ENCODE measurements around the gene SLC35F3. TPM values are rescaled to one million over a fixed set of nuclear protein-coding genes. Genes with fewer than 3 reads are reported as not detected.

The SLC35F3 gene
- polyA plus RNA-seq, 1 of the 3 experiments (the other 2 are of a cell fraction), result 0.87 TPM

DNA sequence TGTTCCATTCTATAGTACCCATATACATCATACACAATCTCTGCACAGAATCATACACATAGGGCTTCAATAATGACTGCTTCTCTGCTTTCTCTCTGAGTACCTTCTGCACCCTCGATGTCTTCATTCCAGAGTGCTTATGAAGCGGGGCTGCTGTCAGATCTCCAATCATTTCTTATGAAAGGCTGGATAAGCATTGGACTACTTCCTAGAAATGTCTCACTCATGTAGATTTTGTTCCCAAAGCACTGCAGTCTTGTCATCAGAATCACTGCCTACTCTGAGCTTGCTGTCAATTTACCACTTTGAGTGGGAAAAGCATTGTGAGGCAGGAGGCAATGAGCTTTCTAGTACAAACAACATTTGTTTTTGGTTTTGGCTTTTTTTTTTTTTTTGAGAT, 179.0 kb downstream of the SLC35F3 start:
- Histone ChIP-seq H3K79me2 (ENCODE audit: insufficient read depth) (no peaks in the 10 kb centered on the region), H2AFZ (ENCODE audit: low read depth) (no peak overlapping the region), H3K9ac (no peak overlapping the region), H3K9me2 (no peaks in the 10 kb centered on the region), H3F3A (replicated peaks; ENCODE audit: insufficient read depth) (no peaks in the 10 kb centered on the region), H3K4me1 (ENCODE audit: control insufficient read depth in 1 of 2, insufficient read depth in 2 of 2, low read depth in 1 of 2, low read length in 1 of 2) (no peaks in the 10 kb centered on the region), H3K27ac (ENCODE audit: low read depth in 2 of 2, low read length in 1 of 2) (no peak overlapping the region), H3K4me2 (no peak overlapping the region), H3K27me3 (ENCODE audit: insufficient read depth) (no peaks in the 10 kb centered on the region; the same call in 1 of the 2 replicates), H3K4me3 (ENCODE audit: low read depth in 2 of 2, low read length in 1 of 2) (no peak overlapping the region), H4K20me1 (ENCODE audit: insufficient read depth) (no peaks in the 10 kb centered on the region), H3K36me3 (replicated peaks in 1 of 2; ENCODE audit: control insufficient read depth in 1 of 2, insufficient read depth in 2 of 2, low read length in 1 of 2) (no peaks in the 10 kb centered on the region), H3K9me3 (no peaks in the 10 kb centered on the region)
- WGBS (ENCODE audit: low lambda C conversion rate), result 36% methylated on average over 2 of the region's 2 CpGs
- TF ChIP-seq GABPA (IDR thresholded peaks at IDR 0.05; ENCODE audit: low read depth), result no peak
- TF ChIP-seq, protein P1, sequence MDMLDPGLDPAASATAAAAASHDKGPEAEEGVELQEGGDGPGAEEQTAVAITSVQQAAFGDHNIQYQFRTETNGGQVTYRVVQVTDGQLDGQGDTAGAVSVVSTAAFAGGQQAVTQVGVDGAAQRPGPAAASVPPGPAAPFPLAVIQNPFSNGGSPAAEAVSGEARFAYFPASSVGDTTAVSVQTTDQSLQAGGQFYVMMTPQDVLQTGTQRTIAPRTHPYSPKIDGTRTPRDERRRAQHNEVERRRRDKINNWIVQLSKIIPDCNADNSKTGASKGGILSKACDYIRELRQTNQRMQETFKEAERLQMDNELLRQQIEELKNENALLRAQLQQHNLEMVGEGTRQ (IDR thresholded peaks at IDR 0.05; ENCODE audit: borderline replicate concordance, low read depth, low read length), result no peak
- TF ChIP-seq SIN3A (IDR thresholded peaks at IDR 0.05; ENCODE audit: borderline replicate concordance, low read depth, low read length), result no peak
- TF ChIP-seq EP300 (IDR thresholded peaks at IDR 0.05; ENCODE audit: borderline replicate concordance in 1 of 2, low read depth in 1 of 2, low read length in 1 of 2), result no peak
- TF ChIP-seq YY1 (IDR thresholded peaks at IDR 0.05; ENCODE audit: low read depth), result no peak
- no peak for TF ChIP-seq POLR2AphosphoS5 (IDR thresholded peaks at IDR 0.05; ENCODE audit: low read depth, low read length)
- TF ChIP-seq NFIC (IDR thresholded peaks at IDR 0.05; ENCODE audit: borderline replicate concordance), result no peak
- TF ChIP-seq JUND (IDR thresholded peaks at IDR 0.05), result no peak
- no peak for TF ChIP-seq ELF1 (IDR thresholded peaks at IDR 0.05)
- no peak for TF ChIP-seq FOXJ3 (CRISPR knock-in tag; IDR thresholded peaks at IDR 0.05)
- TF ChIP-seq, protein P2, sequence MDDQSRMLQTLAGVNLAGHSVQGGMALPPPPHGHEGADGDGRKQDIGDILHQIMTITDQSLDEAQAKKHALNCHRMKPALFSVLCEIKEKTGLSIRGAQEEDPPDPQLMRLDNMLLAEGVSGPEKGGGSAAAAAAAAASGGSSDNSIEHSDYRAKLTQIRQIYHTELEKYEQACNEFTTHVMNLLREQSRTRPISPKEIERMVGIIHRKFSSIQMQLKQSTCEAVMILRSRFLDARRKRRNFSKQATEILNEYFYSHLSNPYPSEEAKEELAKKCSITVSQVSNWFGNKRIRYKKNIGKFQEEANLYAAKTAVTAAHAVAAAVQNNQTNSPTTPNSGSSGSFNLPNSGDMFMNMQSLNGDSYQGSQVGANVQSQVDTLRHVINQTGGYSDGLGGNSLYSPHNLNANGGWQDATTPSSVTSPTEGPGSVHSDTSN (IDR thresholded peaks at IDR 0.05), result no peak
- no peak for TF ChIP-seq FOXM1 (IDR thresholded peaks at IDR 0.05; ENCODE audit: low read depth)
- TF ChIP-seq GATA2 (CRISPR knock-in tag; IDR thresholded peaks at IDR 0.05), result no peak
- no peak for TF ChIP-seq CHD2 (IDR thresholded peaks at IDR 0.05; ENCODE audit: low read length, partially characterized antibody)
- DNase-seq, result no peak
- POLR2A ChIA-PET, result no interaction called here
- CTCF ChIA-PET, result interaction anchor here (0.6 kb wide), 1 partner anchor 642 kb away, joined by 3 read pairs; no protein-coding TSS in a partner anchor

DNA sequence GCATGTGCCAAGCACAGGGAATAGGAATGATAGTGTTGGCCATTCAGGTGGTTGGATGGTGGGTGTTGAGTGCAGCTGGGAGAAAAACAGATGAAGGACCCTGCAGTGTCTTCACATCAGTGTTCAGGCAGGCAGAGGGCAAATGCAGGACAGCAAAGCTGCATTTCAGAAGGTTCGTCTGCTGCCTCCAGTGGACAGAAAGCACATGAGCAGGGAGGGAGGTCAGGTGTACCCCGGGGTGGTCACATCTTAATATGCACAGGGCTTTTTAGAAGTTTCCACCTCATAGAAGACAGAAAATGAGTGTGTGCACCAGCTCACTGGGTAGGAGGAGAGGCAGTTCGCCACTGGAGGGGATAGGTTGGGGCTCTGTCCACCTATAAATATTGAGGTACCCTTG, 184.9 kb downstream of the SLC35F3 start:
- H3K36me3 ChIP-seq (replicated peaks in 1 of 2; ENCODE audit: control insufficient read depth in 1 of 2, insufficient read depth in 2 of 2, low read length in 1 of 2), result no peaks in the 10 kb centered on the region
- H3K9me2 ChIP-seq, result no peaks in the 10 kb centered on the region
- no peak overlapping the region for H3K9ac ChIP-seq
- 36% methylated on average over 3 of the region's 3 CpGs for WGBS (ENCODE audit: low lambda C conversion rate)
- no peak overlapping the region for H3K27ac ChIP-seq (ENCODE audit: low read depth in 2 of 2, low read length in 1 of 2)
- H3F3A ChIP-seq (replicated peaks; ENCODE audit: insufficient read depth), result no peaks in the 10 kb centered on the region
- H3K4me2 ChIP-seq, result no peak overlapping the region
- H3K27me3 ChIP-seq (ENCODE audit: insufficient read depth), result no peaks in the 10 kb centered on the region; the same call in 1 of the 2 replicates
- H2AFZ ChIP-seq (ENCODE audit: low read depth), result no peak overlapping the region
- TF ChIP-seq FOSL2 (IDR thresholded peaks at IDR 0.05; ENCODE audit: borderline replicate concordance, low read depth), result no peak
- TF ChIP-seq NFIC (IDR thresholded peaks at IDR 0.05; ENCODE audit: borderline replicate concordance), result no peak
- TF ChIP-seq CHD2 (IDR thresholded peaks at IDR 0.05; ENCODE audit: low read length, partially characterized antibody), result no peak
- TF ChIP-seq, protein P3, sequence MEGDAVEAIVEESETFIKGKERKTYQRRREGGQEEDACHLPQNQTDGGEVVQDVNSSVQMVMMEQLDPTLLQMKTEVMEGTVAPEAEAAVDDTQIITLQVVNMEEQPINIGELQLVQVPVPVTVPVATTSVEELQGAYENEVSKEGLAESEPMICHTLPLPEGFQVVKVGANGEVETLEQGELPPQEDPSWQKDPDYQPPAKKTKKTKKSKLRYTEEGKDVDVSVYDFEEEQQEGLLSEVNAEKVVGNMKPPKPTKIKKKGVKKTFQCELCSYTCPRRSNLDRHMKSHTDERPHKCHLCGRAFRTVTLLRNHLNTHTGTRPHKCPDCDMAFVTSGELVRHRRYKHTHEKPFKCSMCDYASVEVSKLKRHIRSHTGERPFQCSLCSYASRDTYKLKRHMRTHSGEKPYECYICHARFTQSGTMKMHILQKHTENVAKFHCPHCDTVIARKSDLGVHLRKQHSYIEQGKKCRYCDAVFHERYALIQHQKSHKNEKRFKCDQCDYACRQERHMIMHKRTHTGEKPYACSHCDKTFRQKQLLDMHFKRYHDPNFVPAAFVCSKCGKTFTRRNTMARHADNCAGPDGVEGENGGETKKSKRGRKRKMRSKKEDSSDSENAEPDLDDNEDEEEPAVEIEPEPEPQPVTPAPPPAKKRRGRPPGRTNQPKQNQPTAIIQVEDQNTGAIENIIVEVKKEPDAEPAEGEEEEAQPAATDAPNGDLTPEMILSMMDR (IDR thresholded peaks at IDR 0.05), result peak; percentile 30; the same call in 1 of the 2 replicates
- no peaks in the 10 kb centered on the region for H4K20me1 ChIP-seq (ENCODE audit: insufficient read depth)
- H3K4me1 ChIP-seq (ENCODE audit: control insufficient read depth in 1 of 2, insufficient read depth in 2 of 2, low read depth in 1 of 2, low read length in 1 of 2), result peaks cover 0 to 11% of the 10 kb centered on the region in 2 experiments; a peak in 1 of 4 replicates
- H3K4me3 ChIP-seq (ENCODE audit: low read depth in 2 of 2, low read length in 1 of 2), result no peak overlapping the region; a peak in 1 of 4 replicates
- CTCF ChIA-PET, result interaction anchor here (0.7 to 1.1 kb wide), 4 partner anchors 8 to 185 kb away, joined by 3 to 6 read pairs (median 4); partner anchors contain the start of gene SLC35F3
- peak; percentile 22 for DNase-seq
- POLR2A ChIA-PET, result no interaction called here
- H3K79me2 ChIP-seq (ENCODE audit: insufficient read depth), result no peaks in the 10 kb centered on the region
- no peaks in the 10 kb centered on the region for H3K9me3 ChIP-seq

Data from SK-N-SH (cell line).